OCI-LY3 (cell line): ENCODE measurements around the gene NBEA.

Source experiments
- H2AFZ ChIP-seq: fragments of 200-600, 300-600 bp; shearing (Covaris generic); 2 replicates; pipeline ENCODE4 v1.6.0; 2014; ENCODE audit warnings: antibody characterized with exemption, low read depth, low read length
- H3K27ac ChIP-seq: fragments of 200-600, 300-600 bp; sonication (generic); 2 replicates; pipeline ENCODE4 v1.5.1; 2014; ENCODE audit warnings: mild to moderate bottlenecking, low read length, moderate library complexity, mixed read lengths
- H3K27me3 ChIP-seq: fragments of 200-600, 300-600 bp; sonication (generic); 2 replicates; pipeline ENCODE4 v1.6.1; 2014; ENCODE audit warnings: low read depth, low read length, mixed read lengths
- H3K36me3 ChIP-seq: fragments of 200-600, 300-600 bp; sonication (generic); replicated peaks from 2 replicates; pipeline ENCODE3; 2014; ENCODE audit warnings: low read depth, low read length, mixed read lengths
- H3K4me1 ChIP-seq: fragments of 300-600, 200-600 bp; sonication (generic); 2 replicates; pipeline ENCODE4 v1.6.1; 2014; ENCODE audit warnings: low read length, mixed read lengths
- H3K4me2 ChIP-seq: fragments of 200-600, 300-600 bp; sonication (generic); 2 replicates; pipeline ENCODE4 v1.6.1; 2014; ENCODE audit warnings: low read length, mixed read lengths
- H3K4me3 ChIP-seq: fragments of 300-600, 200-600 bp; sonication (generic); 2 replicates; pipeline ENCODE4 v1.5.1; 2014; ENCODE audit warnings: antibody characterized with exemption, mild to moderate bottlenecking, low read length, moderate library complexity
- H3K79me2 ChIP-seq: fragments of 300-600, 200-600 bp; shearing (Covaris generic); 2 replicates; pipeline ENCODE4 v1.6.1; 2014; ENCODE audit warnings: mild to moderate bottlenecking, low read length, mixed read lengths
- H3K9ac ChIP-seq: fragments of 300-600, 200-600 bp; shearing (Covaris generic); 2 replicates; pipeline ENCODE4 v1.6.0; 2014; ENCODE audit warnings: mild to moderate bottlenecking, low read length, moderate library complexity
- H3K9me3 ChIP-seq: fragments of 200-600, 300-600 bp; shearing (Covaris generic); 2 replicates; pipeline ENCODE4 v1.6.1; 2014; ENCODE audit warnings: low read length, mixed read lengths; ENCODE audit not compliant: insufficient read depth
- H4K20me1 ChIP-seq: fragments of 200-600, 300-600 bp; sonication (generic); 2 replicates; pipeline ENCODE4 v1.6.1; 2016; ENCODE audit warnings: low read length, mixed read lengths; ENCODE audit not compliant: insufficient read depth
- EZH2phosphoT487 ChIP-seq: fragments of 200-600 bp; shearing (Covaris generic); IDR thresholded peaks from 2 replicates; pipeline ENCODE4 v1.6.1; 2018; ENCODE audit warnings: antibody characterized with exemption, mixed run types, low read depth
- TF ChIP-seq, protein P1 (sequence below): fragments of 200-600, 300-600 bp; sonication (generic); IDR thresholded peaks from 2 replicates; pipeline ENCODE4 v1.5.1; 2014; ENCODE audit warnings: antibody characterized with exemption, low read length, low read depth

The NBEA gene

DNA sequence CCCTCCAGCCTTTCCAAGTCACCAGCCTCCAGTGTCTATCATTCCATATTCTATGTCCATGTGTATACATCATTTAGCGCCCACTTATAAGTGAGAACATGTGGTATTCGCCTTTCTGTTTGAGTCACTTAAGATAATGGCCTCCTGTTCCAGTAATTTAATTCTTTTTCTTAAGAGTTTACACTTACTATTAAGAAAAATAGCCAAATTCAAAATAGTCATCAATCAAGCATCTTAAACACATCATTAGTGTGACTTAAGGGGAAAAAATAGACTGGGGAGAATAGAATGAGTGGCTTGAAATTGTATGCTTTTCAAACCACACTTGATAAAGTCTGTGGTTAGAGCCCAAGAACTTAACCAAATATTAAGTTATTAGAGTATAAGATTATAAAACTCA lies 286.5 kb downstream of the NBEA start:
- Histone ChIP-seq H3K79me2 (no peaks in the 10 kb centered on the region), H4K20me1 (no peaks in the 10 kb centered on the region), H3K9ac (no peak overlapping the region), H3K9me3 (no peaks in the 10 kb centered on the region), H3K36me3 (no peaks in the 10 kb centered on the region), H3K27ac (no peak overlapping the region), H3K4me1 (no peaks in the 10 kb centered on the region), H3K4me2 (no peak overlapping the region), H2AFZ (no peak overlapping the region), H3K4me3 (no peak overlapping the region), H3K27me3 (no peaks in the 10 kb centered on the region)
- TF ChIP-seq EZH2phosphoT487 = no peak
- TF ChIP-seq, protein P1, sequence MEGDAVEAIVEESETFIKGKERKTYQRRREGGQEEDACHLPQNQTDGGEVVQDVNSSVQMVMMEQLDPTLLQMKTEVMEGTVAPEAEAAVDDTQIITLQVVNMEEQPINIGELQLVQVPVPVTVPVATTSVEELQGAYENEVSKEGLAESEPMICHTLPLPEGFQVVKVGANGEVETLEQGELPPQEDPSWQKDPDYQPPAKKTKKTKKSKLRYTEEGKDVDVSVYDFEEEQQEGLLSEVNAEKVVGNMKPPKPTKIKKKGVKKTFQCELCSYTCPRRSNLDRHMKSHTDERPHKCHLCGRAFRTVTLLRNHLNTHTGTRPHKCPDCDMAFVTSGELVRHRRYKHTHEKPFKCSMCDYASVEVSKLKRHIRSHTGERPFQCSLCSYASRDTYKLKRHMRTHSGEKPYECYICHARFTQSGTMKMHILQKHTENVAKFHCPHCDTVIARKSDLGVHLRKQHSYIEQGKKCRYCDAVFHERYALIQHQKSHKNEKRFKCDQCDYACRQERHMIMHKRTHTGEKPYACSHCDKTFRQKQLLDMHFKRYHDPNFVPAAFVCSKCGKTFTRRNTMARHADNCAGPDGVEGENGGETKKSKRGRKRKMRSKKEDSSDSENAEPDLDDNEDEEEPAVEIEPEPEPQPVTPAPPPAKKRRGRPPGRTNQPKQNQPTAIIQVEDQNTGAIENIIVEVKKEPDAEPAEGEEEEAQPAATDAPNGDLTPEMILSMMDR = no peak

- TF ChIP-seq, protein P1 = no peak
- no peak for TF ChIP-seq EZH2phosphoT487
- no peaks in the 10 kb centered on the region for H3K9me3 ChIP-seq
- H3K36me3 ChIP-seq = no peaks in the 10 kb centered on the region
- no peak overlapping the region for H3K4me3 ChIP-seq
- no peaks in the 10 kb centered on the region for H3K4me1 ChIP-seq
- H3K27ac ChIP-seq = no peak overlapping the region
- no peaks in the 10 kb centered on the region for H4K20me1 ChIP-seq
- no peak overlapping the region for H3K9ac ChIP-seq
- no peak overlapping the region for H3K4me2 ChIP-seq
- no peaks in the 10 kb centered on the region for H3K79me2 ChIP-seq
- H2AFZ ChIP-seq = no peak overlapping the region
- H3K27me3 ChIP-seq = no peaks in the 10 kb centered on the region
These were observed 289.4 kb downstream of the NBEA start for GRCh38 chr13:35231426-35231825.

DNA sequence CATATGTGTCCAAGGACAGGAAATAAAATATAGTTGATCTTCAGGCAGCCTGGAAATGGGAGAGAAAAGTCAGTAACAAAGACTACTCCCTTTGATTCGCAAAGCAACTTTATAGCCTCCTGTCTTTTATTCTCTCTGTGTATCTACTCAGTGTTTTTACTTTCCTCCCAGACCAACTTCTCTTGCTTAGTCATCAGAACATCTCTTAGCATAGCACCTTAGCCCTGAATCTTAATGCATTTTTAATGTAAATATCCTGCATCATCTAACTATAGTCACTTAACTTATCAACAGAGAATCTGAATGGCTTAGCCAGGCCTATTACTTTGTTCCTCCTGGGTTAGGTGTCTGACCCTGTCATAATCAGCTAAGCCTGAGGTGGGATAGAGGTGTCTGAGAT lies 296.2 kb downstream of the NBEA start:
- no peak overlapping the region for H3K9ac ChIP-seq
- TF ChIP-seq, protein P1 = no peak
- no peak for TF ChIP-seq EZH2phosphoT487
- H3K4me1 ChIP-seq = no peaks in the 10 kb centered on the region
- H3K79me2 ChIP-seq = no peaks in the 10 kb centered on the region
- no peak overlapping the region for H3K4me2 ChIP-seq
- H3K4me3 ChIP-seq = no peak overlapping the region
- H2AFZ ChIP-seq = no peak overlapping the region
- no peaks in the 10 kb centered on the region for H3K27me3 ChIP-seq
- no peaks in the 10 kb centered on the region for H4K20me1 ChIP-seq
- H3K9me3 ChIP-seq = no peaks in the 10 kb centered on the region
- no peak overlapping the region for H3K27ac ChIP-seq
- H3K36me3 ChIP-seq = no peaks in the 10 kb centered on the region

DNA sequence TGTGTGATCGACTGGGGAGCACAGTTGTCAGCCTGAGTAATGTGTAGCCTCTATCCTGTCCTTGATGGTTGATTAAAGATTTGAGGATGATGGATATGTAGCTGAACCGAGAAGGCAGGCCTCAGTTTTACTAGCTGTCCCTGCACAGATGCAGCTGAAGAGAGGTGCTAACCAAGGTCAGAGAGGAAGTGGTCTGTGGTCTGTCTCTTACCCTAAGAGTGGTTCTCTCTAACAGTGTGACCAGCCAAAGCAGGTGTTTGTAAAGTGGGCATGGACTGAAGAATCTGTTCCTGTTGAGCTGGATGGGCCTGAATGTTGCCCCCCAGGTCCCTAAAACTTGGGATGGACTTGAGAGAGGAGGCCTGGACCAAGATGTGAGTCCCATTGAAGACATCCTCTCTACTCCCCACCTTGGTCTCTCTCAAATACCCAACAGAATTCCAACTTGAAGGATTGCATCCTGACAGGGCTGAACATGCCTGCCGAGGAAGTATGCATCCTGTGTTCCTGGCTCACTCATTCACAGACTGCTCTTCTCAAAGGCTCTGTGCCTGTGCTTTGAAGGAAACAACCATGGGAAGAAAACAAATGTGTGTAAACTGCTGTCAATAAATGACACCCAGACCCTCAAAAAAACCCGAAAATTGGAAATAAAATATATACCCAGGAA lies 310.6 kb downstream of the NBEA start:
- Histone ChIP-seq H3K9me3 (no peaks in the 10 kb centered on the region), H3K27me3 (no peaks in the 10 kb centered on the region), H3K36me3 (peaks cover 3% of the 10 kb centered on the region), H2AFZ (no peak overlapping the region), H3K4me3 (no peak overlapping the region), H3K9ac (no peak overlapping the region), H3K4me2 (no peak overlapping the region), H4K20me1 (no peaks in the 10 kb centered on the region), H3K4me1 (no peaks in the 10 kb centered on the region), H3K27ac (no peak overlapping the region), H3K79me2 (no peaks in the 10 kb centered on the region)
- TF ChIP-seq EZH2phosphoT487 = no peak
- TF ChIP-seq, protein P1 = no peak
